Bone marrow (tissue), 2 donors: ENCODE data around the gene LINC01488.

ENCODE experiments used
- DNase-seq, 2 donors: peaks; one replicate each; lab custom pipeline; 2025; lab: John Stamatoyannopoulos, UW

LINC01488 gene

GRCh38 chr11:69463995-69464960 is 17.2 kb upstream of the LINC01488 start:
- no peak for DNase-seq

- no peak for DNase-seq
Observed at GRCh38 chr11:69465236-69466000, 16.0 kb upstream of the LINC01488 start.

GRCh38 chr11:69466039-69466438 is 15.4 kb upstream of the LINC01488 start:
- DNase-seq: no peak

DNA sequence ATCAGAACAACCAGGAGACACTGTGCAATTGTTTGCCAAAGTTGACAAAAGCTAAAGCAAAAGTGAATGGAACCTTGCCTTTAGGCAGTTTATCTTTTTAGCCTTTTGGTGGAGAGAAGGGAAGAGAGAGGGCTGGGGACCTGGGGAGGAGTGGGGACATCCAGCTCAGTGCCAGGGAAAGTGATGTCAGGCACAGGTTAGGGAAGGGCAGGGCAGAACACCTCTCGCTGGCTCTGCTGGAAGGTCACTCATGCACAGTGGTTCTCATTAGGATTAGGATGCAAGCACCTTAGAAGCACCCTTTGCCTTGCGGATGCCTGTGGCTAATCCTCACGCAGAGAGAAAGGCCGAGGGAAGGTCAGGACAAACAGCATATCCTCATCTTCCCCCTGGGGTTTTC is 14.3 kb upstream of the LINC01488 start:
- DNase-seq: no peak

DNA sequence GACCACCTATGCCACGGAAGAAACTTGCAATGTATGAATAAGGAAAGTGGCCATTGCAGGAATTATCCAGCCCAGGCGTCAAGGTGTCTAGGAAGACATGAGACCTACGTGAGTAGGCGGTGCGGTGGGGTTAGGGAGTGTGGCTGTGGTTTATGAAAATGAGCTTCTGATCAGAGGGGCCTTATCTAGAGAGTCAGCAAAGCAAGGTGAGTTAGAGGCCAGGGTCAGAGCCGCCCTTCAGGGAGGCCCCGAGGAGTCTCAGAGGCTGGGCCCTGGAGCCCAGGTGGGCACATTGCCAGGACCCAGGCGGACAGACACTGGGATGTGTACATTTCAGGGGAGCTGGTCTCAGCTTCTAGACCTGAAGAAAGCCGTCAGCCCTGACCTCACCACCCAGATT is 13.8 kb upstream of the LINC01488 start:
- DNase-seq: no peak

- DNase-seq: no peak
Observed at GRCh38 chr11:69468221-69468620, 13.2 kb upstream of the LINC01488 start.

- DNase-seq: no peak
Observed at GRCh38 chr11:69468911-69469885, 12.3 kb upstream of the LINC01488 start.

DNA sequence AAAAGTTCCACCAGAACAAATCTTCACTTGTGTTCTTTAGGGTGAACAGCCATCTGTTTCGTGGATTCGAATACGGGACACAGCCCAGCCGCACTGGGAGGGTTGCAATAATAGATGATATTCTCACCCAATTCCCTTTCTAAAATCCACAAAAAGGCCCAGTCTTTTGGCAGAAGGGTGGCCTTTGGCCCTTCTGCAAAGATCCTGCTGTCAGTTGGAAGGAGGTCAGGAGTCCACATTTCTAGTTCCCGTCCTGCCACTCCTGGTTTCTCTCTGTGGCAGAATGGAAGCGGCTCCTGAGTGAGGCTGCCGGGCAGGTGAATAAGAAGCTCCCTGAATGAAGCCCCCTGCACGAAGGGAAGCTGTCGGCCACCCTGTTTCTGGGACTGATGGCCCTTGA is 11.2 kb upstream of the LINC01488 start:
- no peak for DNase-seq

GRCh38 chr11:69470793-69471728 is 10.4 kb upstream of the LINC01488 start:
- DNase-seq: no peak

GRCh38 chr11:69471729-69472540 is 9.5 kb upstream of the LINC01488 start:
- DNase-seq: no peak

GRCh38 chr11:69472541-69473275 is 8.8 kb upstream of the LINC01488 start:
- DNase-seq: no peak

DNA sequence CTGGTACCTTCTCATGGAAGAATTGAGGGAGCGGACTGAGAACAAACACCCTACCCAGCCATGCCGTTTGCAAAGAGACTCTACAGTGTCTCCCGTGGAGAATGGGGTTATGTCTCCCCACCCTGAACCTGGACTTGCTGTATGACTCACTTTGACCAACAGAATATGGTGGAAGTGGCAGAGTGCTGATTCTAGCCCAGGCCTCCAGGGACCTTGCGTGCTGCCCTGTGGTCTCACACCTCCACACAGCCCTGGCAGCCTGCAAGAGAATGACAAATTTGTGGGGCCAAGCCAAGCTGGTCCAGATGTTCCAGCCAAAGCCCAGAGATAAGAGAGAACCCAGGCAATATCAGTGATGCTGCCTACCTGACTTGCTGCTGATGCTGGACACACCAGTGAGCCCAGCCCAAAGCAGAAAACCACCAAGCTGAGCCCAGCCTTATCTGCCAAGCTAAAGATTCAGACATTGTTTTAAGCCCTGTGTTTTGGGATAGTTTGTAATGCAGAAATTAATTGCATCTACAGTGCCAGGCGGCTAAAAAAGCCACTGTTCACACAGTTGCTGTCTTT is 8.1 kb upstream of the LINC01488 start:
- DNase-seq: no peak

DNA sequence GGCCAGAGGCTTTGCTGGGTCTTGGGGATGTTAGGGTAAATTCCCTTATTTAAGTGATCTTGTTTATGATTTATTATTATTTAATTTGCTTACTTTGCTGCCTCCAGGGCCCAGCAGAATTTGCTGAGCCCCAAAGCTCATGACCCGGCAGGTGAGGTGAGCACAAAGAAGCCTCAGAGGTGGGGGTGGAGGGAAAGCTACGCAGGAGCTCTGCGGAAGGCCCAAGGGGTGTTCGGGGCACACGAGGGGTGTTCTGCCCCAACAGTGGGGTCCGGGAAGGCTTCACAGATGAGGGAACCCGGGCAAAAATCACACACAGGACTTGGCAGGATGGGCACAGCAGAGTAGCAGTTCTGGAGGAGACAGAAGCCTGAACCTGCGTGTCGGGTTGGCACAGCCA is 6.7 kb upstream of the LINC01488 start:
- no peak for DNase-seq

GRCh38 chr11:69475141-69475865 is 6.2 kb upstream of the LINC01488 start:
- DNase-seq: no peak

DNA sequence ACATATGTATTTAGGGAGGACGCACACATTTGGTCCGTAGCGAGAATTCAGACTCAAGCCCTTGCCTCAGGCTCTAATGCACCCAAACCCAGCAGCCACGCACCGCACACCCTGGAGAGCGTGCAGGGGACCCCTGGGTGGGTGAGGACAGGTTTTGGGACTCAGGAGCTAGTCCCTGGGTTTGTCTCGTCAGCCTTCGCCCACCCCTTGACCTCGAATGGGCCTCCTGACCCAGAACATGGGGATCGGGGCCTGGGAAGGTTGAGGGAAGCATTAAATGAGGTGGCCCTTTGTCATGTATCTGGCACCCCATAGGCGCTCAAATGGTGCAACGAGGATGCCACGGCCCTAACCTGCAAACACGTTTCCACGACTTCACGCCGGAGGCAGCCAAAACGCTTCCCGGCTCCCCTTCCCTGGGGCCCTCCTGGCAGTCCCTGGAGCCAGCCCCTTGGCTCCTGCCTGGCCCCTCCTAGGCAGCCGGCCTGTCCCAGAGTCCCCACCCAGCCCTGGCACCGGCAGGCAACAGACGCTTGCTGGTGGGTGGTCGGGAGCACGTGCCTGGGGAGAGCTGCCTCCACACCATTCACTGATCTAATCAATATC is 5.5 kb upstream of the LINC01488 start:
- no peak for DNase-seq

- DNase-seq: no peak
Observed at GRCh38 chr11:69476509-69476961, 4.9 kb upstream of the LINC01488 start.

- DNase-seq: no peak
Observed at GRCh38 chr11:69477086-69477485, 4.4 kb upstream of the LINC01488 start.
